IMR-90 (cell line): Measurements from ENCODE around the gene CIBAR2. TPM values are rescaled to one million over a fixed set of nuclear protein-coding genes. Genes with fewer than 3 reads are reported as not detected.
A peak's percentile ranks its signal among the peaks of the same experiment; 100 is the strongest.

ENCODE experiments used
- ATAC-seq: fragments of 200-7000 bp; cut with Tn5 transposase; 2 replicates; pipeline ENCODE4 v1.9.1; 2020; ENCODE audit warnings: low read depth, mild to moderate bottlenecking, moderate library complexity
- BruUV-seq: library from RNA; stranded (reverse); fragments of 400-500 nt; replicated peaks from 2 replicates; lab custom pipeline; 2021; lab: Mats Ljungman, UMichigan
- CTCF ChIA-PET: fragments of 300-600 bp; formaldehyde crosslinking; extraction: SDS; loops from one replicate; lab custom pipeline; 2021; ENCODE audit warnings: antibody characterized with exemption; lab: Yijun Ruan, JAX
- POLR2A ChIA-PET: fragments of 300-600 bp; sonication (Branson Sonifier 250); formaldehyde crosslinking; loops from one replicate; lab custom pipeline; 2022; ENCODE audit warnings: antibody characterized with exemption; ENCODE audit not compliant: unreplicated experiment; lab: Charles Lee
- DNase-seq: peaks from one replicate; pipeline ENCODE4 v3.0.0; 2013
- H2AFZ ChIP-seq: replicated peaks from 2 replicates; pipeline ENCODE3; 2013; ENCODE audit warnings: low read length, mild to moderate bottlenecking; ENCODE audit not compliant: poor library complexity
- H2AK5ac ChIP-seq: 2 replicates; pipeline ENCODE4 v1.6.1; 2013; ENCODE audit warnings: low read depth, low read length, inconsistent platforms
- H2AK9ac ChIP-seq: replicated peaks from 2 replicates; pipeline ENCODE3; 2013; ENCODE audit warnings: mild to moderate bottlenecking, low read depth, low read length, moderate library complexity; ENCODE audit not compliant: poor library complexity
- H2BK120ac ChIP-seq: 2 replicates; pipeline ENCODE4 v1.6.1; 2013; ENCODE audit warnings: low read depth, low read length, inconsistent platforms
- H2BK15ac ChIP-seq: 3 replicates; pipeline ENCODE4 v1.6.1; 2013; ENCODE audit warnings: low read depth, low read length, inconsistent platforms
- H2BK20ac ChIP-seq: 2 replicates; pipeline ENCODE4 v1.6.1; 2013; ENCODE audit warnings: low read depth, mild to moderate bottlenecking, inconsistent platforms, low read length, moderate library complexity
- H2BK5ac ChIP-seq: 2 replicates; pipeline ENCODE4 v1.6.1; 2013; ENCODE audit warnings: mild to moderate bottlenecking, low read depth, low read length, inconsistent platforms; ENCODE audit not compliant: poor library complexity, severe bottlenecking
- H3K14ac ChIP-seq: replicated peaks from 2 replicates; pipeline ENCODE4 v1.6.1; 2013; ENCODE audit warnings: low read depth, low read length, inconsistent platforms
- H3K18ac ChIP-seq: 2 replicates; pipeline ENCODE4 v1.6.1; 2013; ENCODE audit warnings: low read depth, low read length, control low read depth
- H3K23ac ChIP-seq: 2 replicates; pipeline ENCODE4 v1.6.1; 2013; ENCODE audit warnings: low read depth, low read length, inconsistent platforms
- H3K27ac ChIP-seq: 2 replicates; pipeline ENCODE4 v1.5.1; 2013; ENCODE audit warnings: mild to moderate bottlenecking, control low read depth, low read length; ENCODE audit not compliant: insufficient read depth
- H3K27me3 ChIP-seq: 2 replicates; pipeline ENCODE4 v1.6.1; 2013; ENCODE audit warnings: low read length; ENCODE audit not compliant: control insufficient read depth, insufficient read depth
- H3K36me3 ChIP-seq: 2 replicates; pipeline ENCODE4 v1.6.1; 2013; ENCODE audit warnings: low read length, mixed read lengths; ENCODE audit not compliant: control insufficient read depth, insufficient read depth
- H3K4ac ChIP-seq: 2 replicates; pipeline ENCODE4 v1.6.1; 2013; ENCODE audit warnings: low read depth, low read length, inconsistent platforms
- H3K4me1 ChIP-seq: 2 replicates; pipeline ENCODE4 v1.6.1; 2013; ENCODE audit warnings: low read length, mixed read lengths; ENCODE audit not compliant: control insufficient read depth, insufficient read depth
- H3K4me2 ChIP-seq: 2 replicates; pipeline ENCODE4 v1.6.1; 2013; ENCODE audit warnings: low read depth, mild to moderate bottlenecking, control low read depth, low read length, moderate library complexity
- H3K4me3 ChIP-seq: 2 replicates; pipeline ENCODE4 v1.5.1; 2013; ENCODE audit warnings: low read depth, mild to moderate bottlenecking, control low read depth, low read length, moderate library complexity; ENCODE audit not compliant: insufficient read depth
- H3K56ac ChIP-seq: 2 replicates; pipeline ENCODE4 v1.6.1; 2013; ENCODE audit warnings: low read length, inconsistent platforms; ENCODE audit not compliant: insufficient read depth; ENCODE audit errors: extremely low read depth
- H3K79me1 ChIP-seq, 2 experiments: 2 replicates each; pipeline ENCODE4 v1.6.1; 2013; ENCODE audit warnings: low read length in 2 of 2, inconsistent platforms in 1 of 2, low read depth in 1 of 2
- H3K9ac ChIP-seq: 2 replicates; pipeline ENCODE4 v1.6.1; 2013; ENCODE audit warnings: low read depth, low read length, control low read depth
- H3K9me1 ChIP-seq: 2 replicates; pipeline ENCODE4 v1.6.1; 2013; ENCODE audit warnings: low read length, inconsistent platforms; ENCODE audit not compliant: insufficient read depth
- H3K9me3 ChIP-seq: 2 replicates; pipeline ENCODE4 v1.6.1; 2013; ENCODE audit warnings: low read length; ENCODE audit not compliant: control insufficient read depth, insufficient read depth
- H4K20me1 ChIP-seq: 2 replicates; pipeline ENCODE4 v1.6.1; 2013; ENCODE audit warnings: low read length, inconsistent platforms; ENCODE audit not compliant: insufficient read depth
- H4K5ac ChIP-seq: 2 replicates; pipeline ENCODE4 v1.6.1; 2013; ENCODE audit warnings: mild to moderate bottlenecking, low read depth, low read length, control low read depth
- H4K8ac ChIP-seq, 2 experiments: 2 replicates each; pipeline ENCODE4 v1.6.1; 2013; ENCODE audit warnings: low read depth in 2 of 2, low read length in 2 of 2, control low read depth in 1 of 2, inconsistent platforms in 1 of 2
- H4K91ac ChIP-seq: 2 replicates; pipeline ENCODE4 v1.6.1; 2013; ENCODE audit warnings: low read depth, low read length, inconsistent platforms; ENCODE audit not compliant: insufficient read depth
- MAFK ChIP-seq: IDR thresholded peaks from 2 replicates; pipeline ENCODE4 v1.6.1; 2012; ENCODE audit warnings: low read depth, low read length, improper control_type of control experiment
- WGBS, 2 experiments: methylation state at CpG; one replicate each; pipeline versions ENCODE4 v1.1.5 to v1.1.7; 2013; ENCODE audit warnings: missing lambda C conversion rate in 2 of 2; ENCODE audit not compliant: insufficient read length in 1 of 2; ENCODE audit errors: extremely low coverage in 2 of 2; 5-methylcytosine and 5-hydroxymethylcytosine counted together
- dilution Hi-C: fragments of 300-500 bp; cut with HindIII; formaldehyde crosslinking; loops from one replicate; pipeline ENCODE4 v1.14.3; 2018; ENCODE audit warnings: low sequenced_read_pairs; ENCODE audit not compliant: unreplicated experiment
- in situ Hi-C: fragments of 300-500 bp; cut with MboI; formaldehyde crosslinking; loops from 3 replicates; pipeline ENCODE4 v1.14.3; 2019; ENCODE audit warnings: low sequenced_read_pairs, inconsistent platforms, mixed read lengths
- intact Hi-C: fragments of 100-400 bp; cut with micrococcal nuclease; formaldehyde crosslinking; loops from 2 replicates; pipeline ENCODE4 v1.10.0; 2022
- polyA plus RNA-seq, 3 experiments: library from polyadenylated mRNA; depleted of rRNA; stranded (reverse); fragments of >200 nt; gene quantifications; 2 replicates each; pipeline ENCODE4 v1.2.3, GENCODE V29; 2012; ENCODE audit warnings: low replicate concordance in 1 of 3
- total RNA-seq: library from RNA; depleted of rRNA; stranded (reverse); fragments of >200 nt; gene quantifications from 2 replicates; pipeline ENCODE4 v1.2.3, GENCODE V29; 2012
- TF ChIP-seq, protein P1 (sequence below): fragments of 150-350 bp; IDR thresholded peaks from 2 replicates; pipeline ENCODE4 v1.6.1; 2016; ENCODE audit warnings: low read depth, mild to moderate bottlenecking, low read length, moderate library complexity, borderline replicate concordance

CIBAR2 gene
- total and polyA plus RNA-seq, 2 of the 4 experiments (the other 2 are of a cell fraction), result 0.18 to 0.24 TPM

DNA sequence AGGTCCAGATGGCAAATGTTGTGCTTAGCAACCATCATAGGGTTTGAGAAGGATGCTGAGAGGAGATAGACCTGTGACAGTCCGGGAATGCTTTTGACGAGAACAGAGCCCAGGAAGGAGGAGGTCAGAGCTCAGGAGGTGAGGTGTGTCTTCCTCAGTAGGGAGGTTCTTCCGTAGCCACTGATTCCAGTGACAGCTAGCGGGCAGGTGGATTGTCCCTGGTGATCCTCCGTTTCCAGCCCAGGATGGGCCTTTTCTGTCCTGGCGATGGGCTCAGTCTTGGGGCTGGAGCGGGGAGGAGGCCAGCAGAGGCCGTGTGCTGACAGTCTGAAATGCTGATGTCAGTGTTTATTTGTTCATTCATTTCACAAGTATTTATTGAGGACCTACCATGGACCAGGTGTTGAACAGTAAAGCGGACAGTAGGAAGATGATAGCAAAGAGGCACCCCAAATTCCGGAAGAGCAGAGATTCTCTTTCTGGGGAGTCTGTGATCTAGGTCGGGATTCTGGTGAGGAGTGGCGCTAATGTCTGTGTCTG lies 45.9 kb downstream of the CIBAR2 start:
- Histone ChIP-seq H3K4me3 (no peak overlapping the region), H2AK9ac (peak overlapping the region; percentile 55), H3K23ac (no peak overlapping the region; the same call in 1 of the 2 replicates), H3K36me3 (peaks cover 13% of the 10 kb centered on the region; the same call in 1 of the 2 replicates), H4K8ac (no peak overlapping the region), H2BK120ac (no peak overlapping the region), H3K56ac (no peak overlapping the region), H3K9me3 (no peaks in the 10 kb centered on the region), H3K9me1 (peaks cover under 1% of the 10 kb centered on the region; the same call in 1 of the 2 replicates), H3K9ac (no peak overlapping the region), H3K4ac (no peak overlapping the region), H2BK20ac (no peak overlapping the region), H4K20me1 (no peaks in the 10 kb centered on the region; the same call in 1 of the 2 replicates), H4K5ac (no peak overlapping the region), H3K4me1 (no peaks in the 10 kb centered on the region), H2BK5ac (no peak overlapping the region), H3K27me3 (no peaks in the 10 kb centered on the region), H3K79me1 (peaks cover 0 to 9% of the 10 kb centered on the region in 2 experiments; a peak in 1 of 4 replicates), H3K14ac (no peak overlapping the region), H2BK15ac (no peak overlapping the region), H3K18ac (no peak overlapping the region), H2AFZ (no peak overlapping the region), H3K27ac (no peak overlapping the region), H3K4me2 (no peak overlapping the region), H4K91ac (no peak overlapping the region), H2AK5ac (no peak overlapping the region)
- DNase-seq, result no peak
- intact Hi-C loops, result no loop called here
- CTCF ChIA-PET, result no interaction called here
- no peak; the same call in 1 of the 2 replicates for ATAC-seq
- TF ChIP-seq MAFK, result peak; percentile 32; the same call in 1 of the 2 replicates
- TF ChIP-seq, protein P1, sequence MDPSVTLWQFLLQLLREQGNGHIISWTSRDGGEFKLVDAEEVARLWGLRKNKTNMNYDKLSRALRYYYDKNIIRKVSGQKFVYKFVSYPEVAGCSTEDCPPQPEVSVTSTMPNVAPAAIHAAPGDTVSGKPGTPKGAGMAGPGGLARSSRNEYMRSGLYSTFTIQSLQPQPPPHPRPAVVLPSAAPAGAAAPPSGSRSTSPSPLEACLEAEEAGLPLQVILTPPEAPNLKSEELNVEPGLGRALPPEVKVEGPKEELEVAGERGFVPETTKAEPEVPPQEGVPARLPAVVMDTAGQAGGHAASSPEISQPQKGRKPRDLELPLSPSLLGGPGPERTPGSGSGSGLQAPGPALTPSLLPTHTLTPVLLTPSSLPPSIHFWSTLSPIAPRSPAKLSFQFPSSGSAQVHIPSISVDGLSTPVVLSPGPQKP, result no peak
- dilution Hi-C loops, result no loop called here
- 94% methylated on average over 5 of the region's 12 CpGs; no CpG with 5 or more reads in 1 of the 2 experiments for WGBS, 2 experiments
- no TSS peak for BruUV-seq
- POLR2A ChIA-PET, result no interaction called here
- in situ Hi-C loops, result no loop called here
